Stimulated activated naive B cell treated with anti-CD40 and anti-IgM and Interleukin-4, amounts not matched to agents 10 μg/mL and 1 μg/mL and 100 μg/mL, for 72 hours (primary cell): ENCODE measurements around the gene TEX28.
A peak's percentile ranks its signal among the peaks of the same experiment; 100 is the strongest.
"Not testable (repeated sequence)": the region's sequence is repeated elsewhere in the genome, so short reads cannot be mapped to it uniquely, and the experiment has no call there.

Source experiments
- ATAC-seq, 2 donors: fragments of 150-1000 bp; cut with Tn5 transposase; replicated peaks; 2 replicates each; pipeline ENCODE4 v1.10.0; 2021; ENCODE audit warnings: moderate library complexity in 1 of 2
- DNase-seq: peaks from one replicate; pipeline ENCODE4 v3.0.0; 2021
- H3K27ac Mint-ChIP-seq: one replicate; pipeline ENCODE4 v1.8.0; 2022; ENCODE audit warnings: mild to moderate bottlenecking, mixed read lengths
- H3K27me3 Mint-ChIP-seq, 2 donors: one replicate each; pipeline ENCODE4 v1.8.0; 2022; ENCODE audit warnings: mixed read lengths in 2 of 2
- H3K36me3 Mint-ChIP-seq, 2 donors: one replicate each; pipeline ENCODE4 v1.8.0; 2022; ENCODE audit warnings: mixed read lengths in 2 of 2, mild to moderate bottlenecking in 1 of 2
- H3K4me1 Mint-ChIP-seq, 2 donors: one replicate each; pipeline ENCODE4 v1.8.0; 2022; ENCODE audit warnings: mixed read lengths in 2 of 2, mild to moderate bottlenecking in 1 of 2
- H3K4me3 Mint-ChIP-seq, 2 donors: one replicate each; pipeline ENCODE4 v1.8.0; 2022; ENCODE audit warnings: mild to moderate bottlenecking in 2 of 2, mixed read lengths in 2 of 2, moderate library complexity in 1 of 2
- H3K9me3 Mint-ChIP-seq, 2 donors: one replicate each; pipeline ENCODE4 v1.8.0; 2022; ENCODE audit warnings: mixed read lengths in 2 of 2, mild to moderate bottlenecking in 1 of 2

Gene TEX28, protein sequence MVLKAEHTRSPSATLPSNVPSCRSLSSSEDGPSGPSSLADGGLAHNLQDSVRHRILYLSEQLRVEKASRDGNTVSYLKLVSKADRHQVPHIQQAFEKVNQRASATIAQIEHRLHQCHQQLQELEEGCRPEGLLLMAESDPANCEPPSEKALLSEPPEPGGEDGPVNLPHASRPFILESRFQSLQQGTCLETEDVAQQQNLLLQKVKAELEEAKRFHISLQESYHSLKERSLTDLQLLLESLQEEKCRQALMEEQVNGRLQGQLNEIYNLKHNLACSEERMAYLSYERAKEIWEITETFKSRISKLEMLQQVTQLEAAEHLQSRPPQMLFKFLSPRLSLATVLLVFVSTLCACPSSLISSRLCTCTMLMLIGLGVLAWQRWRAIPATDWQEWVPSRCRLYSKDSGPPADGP

DNA sequence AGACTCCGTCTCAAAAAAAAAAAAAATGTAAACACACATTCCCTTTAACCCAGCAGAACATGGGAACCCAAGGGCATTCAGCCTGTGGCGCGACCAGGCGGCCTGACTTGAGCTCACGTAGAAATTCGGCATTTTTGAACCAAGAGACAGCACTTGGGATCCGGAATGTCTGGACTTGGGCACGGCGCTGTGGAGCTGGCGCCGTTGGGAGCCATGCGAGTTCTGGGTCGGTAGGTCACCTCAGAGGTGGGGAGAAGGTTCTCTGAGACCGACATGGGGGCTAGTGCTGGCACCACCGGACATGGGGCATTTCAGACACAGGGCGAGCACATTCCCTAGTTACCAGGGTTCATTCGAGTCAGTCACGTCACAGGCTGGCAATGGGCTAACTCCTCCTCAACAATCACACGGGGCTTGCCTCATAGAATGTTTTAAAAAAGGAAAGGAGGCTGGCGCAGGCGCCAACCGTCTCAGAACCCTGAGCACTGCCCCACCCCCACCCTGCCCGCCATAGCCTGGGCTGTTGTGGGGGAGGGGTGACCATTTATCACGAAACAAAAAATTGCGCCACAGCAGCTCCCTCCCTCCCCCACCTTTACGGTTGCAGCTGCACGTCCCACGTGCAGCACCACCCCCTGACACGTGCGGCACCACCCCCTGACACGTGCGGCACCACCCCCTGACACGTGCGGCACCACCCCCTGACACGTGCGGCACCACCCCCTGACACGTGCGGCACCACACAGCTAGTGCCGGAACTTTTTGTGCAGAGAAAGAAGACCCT lies at the start of gene TEX28:
Gene TEX28 (minus strand): TSS at position 334 of the 784 bp plus-strand sequence. CDS start 3,007 bp downstream, outside the sequence.
- ATAC-seq (no peak), DNase-seq (no peak)
- H3K36me3 Mint-ChIP-seq, result no peaks in the 10 kb centered on the region
- peaks cover 12 to 18% of the 10 kb centered on the region in 2 donors for H3K4me1 Mint-ChIP-seq
- H3K27ac Mint-ChIP-seq, result no peak within 1 kb of the TSS
- H3K4me3 Mint-ChIP-seq, result no peak within 1 kb of the TSS
- H3K27me3 Mint-ChIP-seq, result no peaks in the 10 kb centered on the region
- peaks cover 0 to 6% of the 10 kb centered on the region in 2 donors for H3K9me3 Mint-ChIP-seq

- peaks cover 3 to 11% of the 10 kb centered on the region in 2 donors for H3K36me3 Mint-ChIP-seq
- not testable (repeated sequence) for H3K4me1 Mint-ChIP-seq, H3K9me3 Mint-ChIP-seq, H3K27me3 Mint-ChIP-seq, DNase-seq, H3K27ac Mint-ChIP-seq, H3K4me3 Mint-ChIP-seq
- ATAC-seq, result peak; percentile 33 to 35
Observed at GRCh38 chrX:154343620-154344019, 48.7 kb upstream of the TEX28 start.

- H3K4me3 Mint-ChIP-seq, H3K36me3 Mint-ChIP-seq, H3K4me1 Mint-ChIP-seq, H3K27ac Mint-ChIP-seq, H3K27me3 Mint-ChIP-seq, DNase-seq, H3K9me3 Mint-ChIP-seq: not testable (repeated sequence)
- peak; percentile 34 for ATAC-seq
Observed at GRCh38 chrX:154343063-154343462, 48.1 kb upstream of the TEX28 start.

- not testable (repeated sequence) for H3K36me3 Mint-ChIP-seq, H3K27ac Mint-ChIP-seq, H3K9me3 Mint-ChIP-seq, DNase-seq, H3K27me3 Mint-ChIP-seq, H3K4me3 Mint-ChIP-seq, H3K4me1 Mint-ChIP-seq
- ATAC-seq, result peak; percentile 67 to 75
Observed at GRCh38 chrX:154341399-154342298, 46.7 kb upstream of the TEX28 start.

DNA sequence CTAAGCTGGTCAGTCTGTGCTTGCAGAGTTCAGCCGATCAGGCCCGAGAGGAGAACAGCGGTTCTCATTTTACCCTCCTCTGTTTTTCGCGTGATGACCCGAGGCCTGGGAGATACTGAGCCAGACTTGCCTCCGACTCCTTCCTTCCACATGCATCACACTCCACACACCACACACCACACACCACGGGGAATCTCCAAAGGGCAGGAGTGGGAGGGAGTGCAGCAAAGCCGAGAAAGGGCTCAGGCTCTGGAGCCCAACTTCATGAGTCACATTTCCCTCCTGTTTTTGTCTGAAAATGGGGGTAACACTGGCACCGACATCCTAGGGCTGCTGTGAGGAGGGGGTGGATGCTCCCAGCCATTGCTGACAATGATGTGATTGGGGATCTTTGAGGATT lies 39.6 kb upstream of the TEX28 start:
- DNase-seq (no peak), ATAC-seq (peak; percentile 57 to 58)
- Mint-ChIP-seq H3K9me3 (no peaks in the 10 kb centered on the region), H3K4me3 (peak overlapping the region; percentile 17 to 22), H3K27me3 (no peaks in the 10 kb centered on the region), H3K4me1 (peaks cover 18 to 31% of the 10 kb centered on the region in 2 donors), H3K36me3 (peaks cover 0 to 3% of the 10 kb centered on the region in 2 donors), H3K27ac (peak overlapping the region; percentile 92)

- Mint-ChIP-seq H3K27me3 (no peaks in the 10 kb centered on the region), H3K9me3 (no peaks in the 10 kb centered on the region), H3K27ac (peak overlapping the region; percentile 92), H3K36me3 (peaks cover 0 to 3% of the 10 kb centered on the region in 2 donors), H3K4me1 (peaks cover 18 to 31% of the 10 kb centered on the region in 2 donors), H3K4me3 (peak overlapping the region; percentile 42 to 75)
- DNase-seq, result no peak
- ATAC-seq, result peak; percentile 86 to 90
Observed at GRCh38 chrX:154333837-154334271, 38.9 kb upstream of the TEX28 start.

DNA sequence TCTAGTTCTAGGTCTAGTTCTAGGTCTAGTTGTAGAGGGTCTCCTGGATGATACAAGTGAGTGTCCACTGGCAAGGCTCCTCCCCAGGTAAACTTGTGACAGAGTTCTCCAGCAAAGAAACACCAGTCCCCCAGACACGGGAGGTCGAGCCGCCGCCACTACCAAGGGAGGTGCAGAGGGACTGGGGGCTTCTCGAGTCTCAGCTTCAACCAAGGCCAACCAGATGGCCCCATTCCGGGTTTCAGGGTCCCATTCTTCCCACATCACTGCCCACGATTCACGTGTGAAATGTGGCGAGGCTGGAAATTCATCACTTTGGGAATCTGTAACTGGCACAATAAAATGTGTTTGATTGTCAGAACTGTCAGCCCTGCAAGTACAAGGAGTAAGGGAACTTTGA lies 38.2 kb upstream of the TEX28 start:
- ATAC-seq (no peak), DNase-seq (no peak)
- no peak overlapping the region for H3K4me3 Mint-ChIP-seq
- H3K36me3 Mint-ChIP-seq, result peaks cover 0 to 3% of the 10 kb centered on the region in 2 donors
- peaks cover 20 to 31% of the 10 kb centered on the region in 2 donors for H3K4me1 Mint-ChIP-seq
- H3K27me3 Mint-ChIP-seq, result no peaks in the 10 kb centered on the region
- no peaks in the 10 kb centered on the region for H3K9me3 Mint-ChIP-seq
- peak overlapping the region; percentile 14 for H3K27ac Mint-ChIP-seq

- Mint-ChIP-seq H3K36me3 (peaks cover 0 to 3% of the 10 kb centered on the region in 2 donors), H3K27ac (peak overlapping the region; percentile 56), H3K4me1 (peaks cover 20 to 35% of the 10 kb centered on the region in 2 donors), H3K27me3 (no peaks in the 10 kb centered on the region), H3K4me3 (no peak overlapping the region), H3K9me3 (no peaks in the 10 kb centered on the region)
- DNase-seq, result no peak
- ATAC-seq, result no peak
Observed at GRCh38 chrX:154332561-154332960, 37.6 kb upstream of the TEX28 start.

- Mint-ChIP-seq H3K4me3 (no peak overlapping the region), H3K27ac (no peak overlapping the region), H3K27me3 (no peaks in the 10 kb centered on the region), H3K36me3 (no peaks in the 10 kb centered on the region), H3K9me3 (no peaks in the 10 kb centered on the region), H3K4me1 (peaks cover 20 to 38% of the 10 kb centered on the region in 2 donors)
- DNase-seq (no peak), ATAC-seq (no peak)
Observed at GRCh38 chrX:154329294-154329693, 34.4 kb upstream of the TEX28 start.

- H3K9me3 Mint-ChIP-seq, result no peaks in the 10 kb centered on the region
- no peaks in the 10 kb centered on the region for H3K27me3 Mint-ChIP-seq
- H3K36me3 Mint-ChIP-seq, result no peaks in the 10 kb centered on the region
- no peak overlapping the region for H3K27ac Mint-ChIP-seq
- H3K4me1 Mint-ChIP-seq, result peaks cover 14 to 32% of the 10 kb centered on the region in 2 donors
- no peak overlapping the region for H3K4me3 Mint-ChIP-seq
- ATAC-seq, result no peak
- no peak for DNase-seq
Observed at GRCh38 chrX:154328646-154329045, 33.7 kb upstream of the TEX28 start.

- H3K4me1 Mint-ChIP-seq, result peaks cover 11 to 22% of the 10 kb centered on the region in 2 donors
Observed at GRCh38 chrX:154327038-154327820, 32.3 kb upstream of the TEX28 start.

GRCh38 chrX:154325541-154325940 lies 30.6 kb upstream of the TEX28 start:
- peaks cover 20 to 34% of the 10 kb centered on the region in 2 donors for H3K4me1 Mint-ChIP-seq
- no peak for ATAC-seq

More at GRCh38 chrX:154327038-154327820, 32.3 kb upstream of the TEX28 start:
- DNase-seq (no peak), ATAC-seq (peak; percentile 69 to 79)
- no peaks in the 10 kb centered on the region for H3K27me3 Mint-ChIP-seq
- no peaks in the 10 kb centered on the region for H3K9me3 Mint-ChIP-seq
- no peak overlapping the region for H3K27ac Mint-ChIP-seq
- H3K36me3 Mint-ChIP-seq, result no peaks in the 10 kb centered on the region
- no peak overlapping the region for H3K4me3 Mint-ChIP-seq

DNA sequence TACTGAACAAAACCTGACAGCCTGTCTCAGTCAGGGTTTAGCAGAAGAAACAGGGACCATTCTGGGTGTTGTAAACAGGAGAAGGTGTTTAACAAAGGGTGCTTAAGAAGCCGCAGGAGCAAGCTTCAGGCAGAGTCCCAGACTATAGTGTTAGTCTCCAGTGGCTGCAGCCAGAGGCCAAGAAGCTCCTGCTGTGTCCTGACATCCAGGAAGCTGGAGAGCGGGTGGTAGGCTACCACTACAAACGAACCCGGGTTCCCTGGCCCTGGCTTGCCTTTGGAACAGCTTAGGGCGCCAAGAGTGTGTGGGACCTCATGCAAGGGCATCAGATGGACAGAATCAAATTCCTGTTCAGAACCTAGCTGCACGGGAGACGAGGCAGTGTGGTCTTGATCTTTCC lies 28.6 kb upstream of the TEX28 start:
- H3K27me3 Mint-ChIP-seq, result no peaks in the 10 kb centered on the region
- H3K4me1 Mint-ChIP-seq, result peaks cover 22 to 45% of the 10 kb centered on the region in 2 donors
- no peaks in the 10 kb centered on the region for H3K36me3 Mint-ChIP-seq
- H3K9me3 Mint-ChIP-seq, result no peaks in the 10 kb centered on the region
- ATAC-seq (no peak), DNase-seq (no peak)
- H3K4me3 Mint-ChIP-seq, result no peak overlapping the region
- H3K27ac Mint-ChIP-seq, result no peak overlapping the region

More at GRCh38 chrX:154325541-154325940, 30.6 kb upstream of the TEX28 start:
- no peak overlapping the region for H3K4me3 Mint-ChIP-seq
- DNase-seq, result no peak
- H3K36me3 Mint-ChIP-seq, result no peaks in the 10 kb centered on the region
- H3K9me3 Mint-ChIP-seq, result no peaks in the 10 kb centered on the region
- no peaks in the 10 kb centered on the region for H3K27me3 Mint-ChIP-seq
- no peak overlapping the region for H3K27ac Mint-ChIP-seq
